IMR-90 (cell line): ENCODE measurements around the gene SLC19A2. TPM values are rescaled to one million over a fixed set of nuclear protein-coding genes. Genes with fewer than 3 reads are reported as not detected.

Experiments
- ATAC-seq: fragments of 200-7000 bp; cut with Tn5 transposase; 2 replicates; pipeline ENCODE4 v1.9.1; 2020; ENCODE audit warnings: low read depth, mild to moderate bottlenecking, moderate library complexity
- BruUV-seq: library from RNA; stranded (reverse); fragments of 400-500 nt; replicated peaks from 2 replicates; lab custom pipeline; 2021; lab: Mats Ljungman, UMichigan
- CTCF ChIA-PET: fragments of 300-600 bp; formaldehyde crosslinking; extraction: SDS; loops from one replicate; lab custom pipeline; 2021; ENCODE audit warnings: antibody characterized with exemption; lab: Yijun Ruan, JAX
- POLR2A ChIA-PET: fragments of 300-600 bp; sonication (Branson Sonifier 250); formaldehyde crosslinking; loops from one replicate; lab custom pipeline; 2022; ENCODE audit warnings: antibody characterized with exemption; ENCODE audit not compliant: unreplicated experiment; lab: Charles Lee
- DNase-seq: peaks from one replicate; pipeline ENCODE4 v3.0.0; 2013
- H2AFZ ChIP-seq: replicated peaks from 2 replicates; pipeline ENCODE3; 2013; ENCODE audit warnings: low read length, mild to moderate bottlenecking; ENCODE audit not compliant: poor library complexity
- H2AK5ac ChIP-seq: 2 replicates; pipeline ENCODE4 v1.6.1; 2013; ENCODE audit warnings: low read depth, low read length, inconsistent platforms
- H2AK9ac ChIP-seq: replicated peaks from 2 replicates; pipeline ENCODE3; 2013; ENCODE audit warnings: mild to moderate bottlenecking, low read depth, low read length, moderate library complexity; ENCODE audit not compliant: poor library complexity
- H2BK120ac ChIP-seq: 2 replicates; pipeline ENCODE4 v1.6.1; 2013; ENCODE audit warnings: low read depth, low read length, inconsistent platforms
- H2BK15ac ChIP-seq: 3 replicates; pipeline ENCODE4 v1.6.1; 2013; ENCODE audit warnings: low read depth, low read length, inconsistent platforms
- H2BK20ac ChIP-seq: 2 replicates; pipeline ENCODE4 v1.6.1; 2013; ENCODE audit warnings: low read depth, mild to moderate bottlenecking, inconsistent platforms, low read length, moderate library complexity
- H2BK5ac ChIP-seq: 2 replicates; pipeline ENCODE4 v1.6.1; 2013; ENCODE audit warnings: mild to moderate bottlenecking, low read depth, low read length, inconsistent platforms; ENCODE audit not compliant: poor library complexity, severe bottlenecking
- H3K14ac ChIP-seq: replicated peaks from 2 replicates; pipeline ENCODE4 v1.6.1; 2013; ENCODE audit warnings: low read depth, low read length, inconsistent platforms
- H3K18ac ChIP-seq: 2 replicates; pipeline ENCODE4 v1.6.1; 2013; ENCODE audit warnings: low read depth, low read length, control low read depth
- H3K23ac ChIP-seq: 2 replicates; pipeline ENCODE4 v1.6.1; 2013; ENCODE audit warnings: low read depth, low read length, inconsistent platforms
- H3K27ac ChIP-seq: 2 replicates; pipeline ENCODE4 v1.5.1; 2013; ENCODE audit warnings: mild to moderate bottlenecking, control low read depth, low read length; ENCODE audit not compliant: insufficient read depth
- H3K27me3 ChIP-seq: 2 replicates; pipeline ENCODE4 v1.6.1; 2013; ENCODE audit warnings: low read length; ENCODE audit not compliant: control insufficient read depth, insufficient read depth
- H3K36me3 ChIP-seq: 2 replicates; pipeline ENCODE4 v1.6.1; 2013; ENCODE audit warnings: low read length, mixed read lengths; ENCODE audit not compliant: control insufficient read depth, insufficient read depth
- H3K4ac ChIP-seq: 2 replicates; pipeline ENCODE4 v1.6.1; 2013; ENCODE audit warnings: low read depth, low read length, inconsistent platforms
- H3K4me1 ChIP-seq: 2 replicates; pipeline ENCODE4 v1.6.1; 2013; ENCODE audit warnings: low read length, mixed read lengths; ENCODE audit not compliant: control insufficient read depth, insufficient read depth
- H3K4me2 ChIP-seq: 2 replicates; pipeline ENCODE4 v1.6.1; 2013; ENCODE audit warnings: low read depth, mild to moderate bottlenecking, control low read depth, low read length, moderate library complexity
- H3K4me3 ChIP-seq: 2 replicates; pipeline ENCODE4 v1.5.1; 2013; ENCODE audit warnings: low read depth, mild to moderate bottlenecking, control low read depth, low read length, moderate library complexity; ENCODE audit not compliant: insufficient read depth
- H3K56ac ChIP-seq: 2 replicates; pipeline ENCODE4 v1.6.1; 2013; ENCODE audit warnings: low read length, inconsistent platforms; ENCODE audit not compliant: insufficient read depth; ENCODE audit errors: extremely low read depth
- H3K79me1 ChIP-seq, 2 experiments: 2 replicates each; pipeline ENCODE4 v1.6.1; 2013; ENCODE audit warnings: low read length in 2 of 2, inconsistent platforms in 1 of 2, low read depth in 1 of 2
- H3K9ac ChIP-seq: 2 replicates; pipeline ENCODE4 v1.6.1; 2013; ENCODE audit warnings: low read depth, low read length, control low read depth
- H3K9me1 ChIP-seq: 2 replicates; pipeline ENCODE4 v1.6.1; 2013; ENCODE audit warnings: low read length, inconsistent platforms; ENCODE audit not compliant: insufficient read depth
- H3K9me3 ChIP-seq: 2 replicates; pipeline ENCODE4 v1.6.1; 2013; ENCODE audit warnings: low read length; ENCODE audit not compliant: control insufficient read depth, insufficient read depth
- H4K20me1 ChIP-seq: 2 replicates; pipeline ENCODE4 v1.6.1; 2013; ENCODE audit warnings: low read length, inconsistent platforms; ENCODE audit not compliant: insufficient read depth
- H4K5ac ChIP-seq: 2 replicates; pipeline ENCODE4 v1.6.1; 2013; ENCODE audit warnings: mild to moderate bottlenecking, low read depth, low read length, control low read depth
- H4K8ac ChIP-seq, 2 experiments: 2 replicates each; pipeline ENCODE4 v1.6.1; 2013; ENCODE audit warnings: low read depth in 2 of 2, low read length in 2 of 2, control low read depth in 1 of 2, inconsistent platforms in 1 of 2
- H4K91ac ChIP-seq: 2 replicates; pipeline ENCODE4 v1.6.1; 2013; ENCODE audit warnings: low read depth, low read length, inconsistent platforms; ENCODE audit not compliant: insufficient read depth
- BHLHE40 ChIP-seq: fragments of 150-350 bp; IDR thresholded peaks from 2 replicates; pipeline ENCODE4 v1.6.1; 2016; ENCODE audit warnings: mild to moderate bottlenecking, low read depth, low read length
- RCOR1 ChIP-seq: IDR thresholded peaks from 2 replicates; pipeline ENCODE4 v1.6.1; 2012; ENCODE audit warnings: mild to moderate bottlenecking, low read length, improper control_type of control experiment; ENCODE audit not compliant: insufficient replicate concordance
- WGBS, 2 experiments: methylation state at CpG; one replicate each; pipeline versions ENCODE4 v1.1.5 to v1.1.7; 2013; ENCODE audit warnings: missing lambda C conversion rate in 2 of 2; ENCODE audit not compliant: insufficient read length in 1 of 2; ENCODE audit errors: extremely low coverage in 2 of 2; 5-methylcytosine and 5-hydroxymethylcytosine counted together
- dilution Hi-C: fragments of 300-500 bp; cut with HindIII; formaldehyde crosslinking; loops from one replicate; pipeline ENCODE4 v1.14.3; 2018; ENCODE audit warnings: low sequenced_read_pairs; ENCODE audit not compliant: unreplicated experiment
- in situ Hi-C: fragments of 300-500 bp; cut with MboI; formaldehyde crosslinking; loops from 3 replicates; pipeline ENCODE4 v1.14.3; 2019; ENCODE audit warnings: low sequenced_read_pairs, inconsistent platforms, mixed read lengths
- intact Hi-C: fragments of 100-400 bp; cut with micrococcal nuclease; formaldehyde crosslinking; loops from 2 replicates; pipeline ENCODE4 v1.10.0; 2022
- polyA plus RNA-seq, 3 experiments: library from polyadenylated mRNA; depleted of rRNA; stranded (reverse); fragments of >200 nt; gene quantifications; 2 replicates each; pipeline ENCODE4 v1.2.3, GENCODE V29; 2012; ENCODE audit warnings: low replicate concordance in 1 of 3
- total RNA-seq: library from RNA; depleted of rRNA; stranded (reverse); fragments of >200 nt; gene quantifications from 2 replicates; pipeline ENCODE4 v1.2.3, GENCODE V29; 2012

The SLC19A2 gene
- total and polyA plus RNA-seq, 2 of the 4 experiments (the other 2 are of a cell fraction): 3.6 to 5.2 TPM

GRCh38 chr1:169473347-169473746 is 12.4 kb downstream of the SLC19A2 start:
- Histone ChIP-seq H2AFZ (no peak overlapping the region), H3K56ac (no peak overlapping the region), H3K36me3 (peaks cover 7% of the 10 kb centered on the region), H2BK120ac (no peak overlapping the region), H3K27me3 (no peaks in the 10 kb centered on the region), H4K20me1 (no peaks in the 10 kb centered on the region), H3K4me1 (no peaks in the 10 kb centered on the region), H3K4ac (no peak overlapping the region), H4K8ac (no peak overlapping the region), H3K27ac (no peak overlapping the region), H2AK5ac (no peak overlapping the region), H2AK9ac (no peak overlapping the region), H3K79me1 (peaks cover 7 to 9% of the 10 kb centered on the region in 2 experiments; a peak in 3 of 4 replicates), H3K23ac (no peak overlapping the region), H2BK5ac (no peak overlapping the region), H3K14ac (no peak overlapping the region), H3K9me1 (no peaks in the 10 kb centered on the region), H3K4me3 (no peak overlapping the region), H3K9ac (no peak overlapping the region), H4K91ac (no peak overlapping the region), H2BK20ac (no peak overlapping the region), H3K4me2 (no peak overlapping the region), H3K9me3 (no peaks in the 10 kb centered on the region), H3K18ac (no peak overlapping the region), H2BK15ac (no peak overlapping the region), H4K5ac (no peak overlapping the region)
- no TSS peak for BruUV-seq
- TF ChIP-seq BHLHE40 (no peak), RCOR1 (no peak)
- intact Hi-C loops: no loop called here
- WGBS, 2 experiments: no CpG with 5 or more reads among the region's 5 CpGs
- POLR2A ChIA-PET: no interaction called here
- ATAC-seq: no peak
- DNase-seq: no peak
- CTCF ChIA-PET: no interaction called here
- in situ Hi-C loops: no loop called here
- dilution Hi-C loops: no loop called here
